Fibroblast of the aortic adventitia (primary cell): ENCODE results near the gene TTC6. TPM values are rescaled to one million over a fixed set of nuclear protein-coding genes. Genes with fewer than 3 reads are reported as not detected.

ENCODE experiments used
- DNase-seq: peaks from one replicate; pipeline ENCODE4 v3.0.0-alpha.2; 2010; ENCODE audit warnings: low read depth
- H3K4me3 ChIP-seq: 2 replicates; pipeline ENCODE4 v1.5.1; 2011; ENCODE audit warnings: low read depth, mild to moderate bottlenecking, control low read depth, low read length, moderate library complexity
- CTCF ChIP-seq: IDR thresholded peaks from 2 replicates; pipeline ENCODE4 v1.5.1; 2011; ENCODE audit warnings: mild to moderate bottlenecking, low read length, control low read depth, inconsistent platforms; ENCODE audit not compliant: insufficient read depth
- total RNA-seq: library from RNA; depleted of rRNA; stranded (reverse); fragments of >200 nt; gene quantifications from 2 replicates; pipeline ENCODE4 v1.2.3, GENCODE V29; 2012; ENCODE audit warnings: low replicate concordance

Gene TTC6
- total RNA-seq, 1 donor: 0.36 TPM

DNA sequence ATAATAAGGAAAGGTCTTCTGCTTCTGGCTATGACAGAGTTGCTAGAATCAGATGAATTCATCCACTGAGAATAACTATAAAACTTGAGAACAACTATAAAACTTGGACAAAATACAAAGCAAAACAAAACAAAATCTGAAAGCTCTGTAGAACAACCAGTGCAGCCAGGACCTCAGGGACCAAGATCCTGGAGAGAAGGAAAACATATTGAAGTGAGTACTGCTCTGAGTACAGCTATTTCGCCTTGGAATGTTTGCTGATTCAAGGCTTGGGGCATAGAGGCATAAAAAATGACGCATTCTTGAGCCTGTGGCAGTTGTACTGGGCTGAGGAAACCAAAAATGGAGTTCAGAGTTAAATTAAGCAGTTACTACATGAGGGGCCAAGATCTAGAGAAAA lies 22.1 kb upstream of the TTC6 start:
- no peak for DNase-seq
- no peak for TF ChIP-seq CTCF
- H3K4me3 ChIP-seq: no peak overlapping the region

DNA sequence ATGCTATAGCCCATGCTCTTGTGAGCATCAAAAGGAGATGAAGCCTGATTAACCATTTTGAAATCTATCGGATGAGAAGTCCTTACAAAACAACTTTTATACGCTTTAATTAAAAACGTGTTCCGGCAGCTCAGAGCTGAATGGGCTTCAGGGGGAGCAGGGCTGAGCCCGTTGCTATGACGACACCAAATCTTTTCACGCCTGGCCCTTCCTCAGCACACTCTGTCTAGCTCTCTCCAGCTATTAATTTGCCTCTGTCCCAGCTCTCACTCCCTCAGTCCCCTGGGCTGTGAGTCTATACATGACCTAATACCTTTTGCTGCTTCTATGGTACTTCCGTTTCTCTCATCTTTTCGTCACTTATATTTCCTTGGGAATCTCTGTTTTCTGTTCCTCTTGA lies 16.2 kb upstream of the TTC6 start:
- no peak for DNase-seq
- no peak overlapping the region for H3K4me3 ChIP-seq

GRCh38 chr14:37580146-37580545 lies 15.3 kb upstream of the TTC6 start:
- no peak for DNase-seq
- TF ChIP-seq CTCF: no peak
- no peak overlapping the region for H3K4me3 ChIP-seq

More for the DNA sequence above, 16.2 kb upstream of the TTC6 start:
- TF ChIP-seq CTCF: no peak

GRCh38 chr14:37583358-37584210 lies 11.8 kb upstream of the TTC6 start:
- TF ChIP-seq CTCF: no peak
- no peak for DNase-seq
- H3K4me3 ChIP-seq: no peak overlapping the region

- TF ChIP-seq CTCF: no peak
- DNase-seq: no peak
- H3K4me3 ChIP-seq: no peak overlapping the region
Measured at GRCh38 chr14:37584211-37585100, 11.0 kb upstream of the TTC6 start.

- no peak for TF ChIP-seq CTCF
- no peak overlapping the region for H3K4me3 ChIP-seq
- DNase-seq: no peak
Measured at GRCh38 chr14:37585101-37585511, 10.3 kb upstream of the TTC6 start.
